ENCODE measurements around the gene PLEKHG5. TPM values are rescaled to one million over a fixed set of nuclear protein-coding genes. Genes with fewer than 3 reads are reported as not detected.

PLEKHG5 gene
- polyA plus RNA-seq, 2 of the 4 experiments (the other 2 are of a cell fraction), result 0.84 to 3.1 TPM

DNA sequence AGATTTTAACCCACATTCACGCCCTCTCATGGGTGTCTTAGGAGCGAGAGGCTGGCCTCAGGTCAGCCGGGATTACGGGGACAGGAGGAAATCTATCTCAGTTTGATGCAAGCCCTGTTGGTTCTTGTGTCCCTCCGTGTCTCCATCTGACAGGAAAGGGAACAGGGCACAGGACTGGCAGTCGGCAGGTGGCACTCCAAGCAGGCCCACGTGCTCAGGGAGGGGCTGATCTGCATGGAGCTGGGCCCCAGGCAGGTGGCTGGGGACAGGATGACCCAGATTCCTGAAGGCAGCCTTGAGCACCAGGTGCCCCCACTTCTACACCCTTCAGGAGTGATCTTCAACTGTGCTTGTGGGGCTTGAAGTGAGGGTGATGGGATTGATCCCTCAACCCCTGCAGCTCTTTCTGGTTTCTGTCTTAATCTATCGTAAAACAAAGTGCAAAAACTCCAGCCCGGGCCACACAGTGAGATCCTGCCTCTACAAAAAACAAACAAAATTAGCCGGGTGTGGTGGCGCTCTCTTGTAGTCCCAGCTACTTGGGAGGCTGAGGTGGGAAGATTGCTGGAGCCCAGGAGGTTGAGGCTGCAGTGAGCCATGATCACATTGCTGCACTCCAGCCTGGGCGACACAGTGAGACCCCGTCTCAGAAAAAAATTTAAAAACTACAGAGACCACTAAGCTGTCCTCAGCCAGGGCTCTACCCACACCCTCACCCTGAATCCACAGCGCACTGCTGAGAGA is 8.3 kb downstream of the PLEKHG5 start:
- TF ChIP-seq ESRRA (IDR thresholded peaks at IDR 0.05; ENCODE audit: borderline replicate concordance, low read length), result no peak
- TF ChIP-seq KDM5A (IDR thresholded peaks at IDR 0.05), result no peak
- no peak for TF ChIP-seq FOXS1 (CRISPR knock-in tag; IDR thresholded peaks at IDR 0.05)
- no peak for TF ChIP-seq RFX5 (IDR thresholded peaks at IDR 0.05)
- TF ChIP-seq POLR2AphosphoS2 (conservative IDR thresholded peaks at IDR 0.05; ENCODE audit: low read length), result no peak
- TF ChIP-seq GATA3 (IDR thresholded peaks at IDR 0.05; ENCODE audit: borderline replicate concordance), result no peak
- TF ChIP-seq HOXB5 (CRISPR knock-in tag; IDR thresholded peaks at IDR 0.05), result no peak
- TF ChIP-seq SREBF2 (IDR thresholded peaks at IDR 0.05), result no peak
- TF ChIP-seq CBX2 (IDR thresholded peaks at IDR 0.05; ENCODE audit: borderline replicate concordance, low read depth), result no peak
- TF ChIP-seq EP300 (IDR thresholded peaks at IDR 0.05), result no peak
- no peak for TF ChIP-seq MYC (IDR thresholded peaks at IDR 0.05; ENCODE audit: borderline replicate concordance, low read length)
- no peak for TF ChIP-seq MAFK (IDR thresholded peaks at IDR 0.05; ENCODE audit: partially characterized antibody)
- no peak overlapping the region for H3K4me3 ChIP-seq
- no peak overlapping the region for H3K4me2 ChIP-seq
- ChIA-PET POLR2A (no interaction called here), CTCF (interaction anchor here (1.2 to 1.5 kb wide), 3 partner anchors 11 to 237 kb away, joined by 3 to 6 read pairs (median 5); partner anchors contain the start of gene NOL9)
- ATAC-seq, result no peak
- 72% methylated on average over 11 of the region's 14 CpGs for WGBS (ENCODE audit: missing lambda C conversion rate)
- no peak overlapping the region for H3K27ac ChIP-seq
- H3K4me1 ChIP-seq, result 0 out of 3 replicates have a peak, but pooled peaks cover 4% of the 10 kb centered on the region
- no peak for FAIRE-seq
- H3K9me3 ChIP-seq, result no peaks in the 10 kb centered on the region
- DNase-seq (ENCODE audit: low read depth in 1 of 2, low spot score in 1 of 2), result no peak

DNA sequence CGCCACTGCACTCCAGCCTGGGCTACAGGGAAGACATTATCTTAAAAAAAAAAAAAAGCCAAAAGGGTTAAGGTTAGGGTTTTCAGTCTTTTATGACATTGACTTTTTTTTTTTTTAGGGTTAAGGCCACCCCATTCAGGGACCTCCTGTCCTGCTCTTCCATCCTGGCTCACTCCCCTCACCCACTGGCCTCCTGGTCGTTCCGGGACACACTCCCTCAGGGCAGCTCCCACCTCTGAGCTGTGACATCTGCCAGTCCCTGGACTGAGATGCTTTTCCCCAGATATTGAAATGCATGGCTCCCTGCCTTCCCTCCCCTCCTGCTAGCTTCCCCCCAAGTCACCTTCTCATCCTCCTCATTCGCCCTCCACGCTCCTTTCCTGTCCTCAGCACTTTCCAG is 9.6 kb downstream of the PLEKHG5 start:
- Histone ChIP-seq H3K27ac (no peak overlapping the region), H3K4me3 (no peak overlapping the region), H3K4me1 (0 out of 3 replicates have a peak, but pooled peaks cover 3% of the 10 kb centered on the region), H3K9me3 (no peaks in the 10 kb centered on the region), H3K4me2 (no peak overlapping the region)
- ATAC-seq (no peak), DNase-seq (ENCODE audit: low read depth in 1 of 2, low spot score in 1 of 2) (no peak), FAIRE-seq (no peak)
- 90% methylated on average over 5 of the region's 5 CpGs for WGBS (ENCODE audit: missing lambda C conversion rate)
- POLR2A ChIA-PET, result no interaction called here
- TF ChIP-seq ZFP36 (IDR thresholded peaks at IDR 0.05; ENCODE audit: borderline replicate concordance, partially characterized antibody) (no peak), GATA3 (IDR thresholded peaks at IDR 0.05; ENCODE audit: borderline replicate concordance) (no peak), FOSB (CRISPR knock-in tag; IDR thresholded peaks at IDR 0.05) (no peak), MAFK (IDR thresholded peaks at IDR 0.05; ENCODE audit: partially characterized antibody) (no peak), CEBPB (IDR thresholded peaks at IDR 0.05) (no peak), TFCP2L1 (CRISPR knock-in tag; IDR thresholded peaks at IDR 0.05) (no peak), HDAC2 (IDR thresholded peaks at IDR 0.05) (no peak), ZSCAN20 (CRISPR knock-in tag; IDR thresholded peaks at IDR 0.05) (no peak), NPAS2 (CRISPR knock-in tag; IDR thresholded peaks at IDR 0.05; ENCODE audit: borderline replicate concordance) (no peak), PHF8 (IDR thresholded peaks at IDR 0.05; ENCODE audit: borderline replicate concordance, low read depth) (no peak), ZC3H11A (IDR thresholded peaks at IDR 0.05) (no peak), RCOR1 (IDR thresholded peaks at IDR 0.05; ENCODE audit: low read depth, low read length) (no peak), ESRRA (IDR thresholded peaks at IDR 0.05; ENCODE audit: borderline replicate concordance, low read length) (no peak), KDM5A (IDR thresholded peaks at IDR 0.05) (no peak)
- TF ChIP-seq, protein P1, sequence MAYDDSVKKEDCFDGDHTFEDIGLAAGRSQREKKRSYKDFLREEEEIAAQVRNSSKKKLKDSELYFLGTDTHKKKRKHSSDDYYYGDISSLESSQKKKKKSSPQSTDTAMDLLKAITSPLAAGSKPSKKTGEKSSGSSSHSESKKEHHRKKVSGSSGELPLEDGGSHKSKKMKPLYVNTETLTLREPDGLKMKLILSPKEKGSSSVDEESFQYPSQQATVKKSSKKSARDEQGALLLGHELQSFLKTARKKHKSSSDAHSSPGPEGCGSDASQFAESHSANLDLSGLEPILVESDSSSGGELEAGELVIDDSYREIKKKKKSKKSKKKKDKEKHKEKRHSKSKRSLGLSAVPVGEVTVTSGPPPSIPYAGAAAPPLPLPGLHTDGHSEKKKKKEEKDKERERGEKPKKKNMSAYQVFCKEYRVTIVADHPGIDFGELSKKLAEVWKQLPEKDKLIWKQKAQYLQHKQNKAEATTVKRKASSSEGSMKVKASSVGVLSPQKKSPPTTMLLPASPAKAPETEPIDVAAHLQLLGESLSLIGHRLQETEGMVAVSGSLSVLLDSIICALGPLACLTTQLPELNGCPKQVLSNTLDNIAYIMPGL (CRISPR knock-in tag; IDR thresholded peaks at IDR 0.05; ENCODE audit: borderline replicate concordance), result no peak
- TF ChIP-seq, protein P2, sequence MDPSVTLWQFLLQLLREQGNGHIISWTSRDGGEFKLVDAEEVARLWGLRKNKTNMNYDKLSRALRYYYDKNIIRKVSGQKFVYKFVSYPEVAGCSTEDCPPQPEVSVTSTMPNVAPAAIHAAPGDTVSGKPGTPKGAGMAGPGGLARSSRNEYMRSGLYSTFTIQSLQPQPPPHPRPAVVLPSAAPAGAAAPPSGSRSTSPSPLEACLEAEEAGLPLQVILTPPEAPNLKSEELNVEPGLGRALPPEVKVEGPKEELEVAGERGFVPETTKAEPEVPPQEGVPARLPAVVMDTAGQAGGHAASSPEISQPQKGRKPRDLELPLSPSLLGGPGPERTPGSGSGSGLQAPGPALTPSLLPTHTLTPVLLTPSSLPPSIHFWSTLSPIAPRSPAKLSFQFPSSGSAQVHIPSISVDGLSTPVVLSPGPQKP (IDR thresholded peaks at IDR 0.05; ENCODE audit: low read depth, low read length), result no peak
- TF ChIP-seq, protein P3, sequence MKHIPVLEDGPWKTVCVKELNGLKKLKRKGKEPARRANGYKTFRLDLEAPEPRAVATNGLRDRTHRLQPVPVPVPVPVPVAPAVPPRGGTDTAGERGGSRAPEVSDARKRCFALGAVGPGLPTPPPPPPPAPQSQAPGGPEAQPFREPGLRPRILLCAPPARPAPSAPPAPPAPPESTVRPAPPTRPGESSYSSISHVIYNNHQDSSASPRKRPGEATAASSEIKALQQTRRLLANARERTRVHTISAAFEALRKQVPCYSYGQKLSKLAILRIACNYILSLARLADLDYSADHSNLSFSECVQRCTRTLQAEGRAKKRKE (CRISPR knock-in tag; IDR thresholded peaks at IDR 0.05; ENCODE audit: low read depth), result no peak
- CTCF ChIA-PET, result interaction anchor here (0.9 to 3.2 kb wide), 4 partner anchors 9 to 167 kb away, joined by 3 to 26 read pairs (median 3); partner anchors contain the start of gene PLEKHG5
